H1 (cell line): ENCODE measurements around the gene NUP188. TPM values are rescaled to one million over a fixed set of nuclear protein-coding genes. Genes with fewer than 3 reads are reported as not detected.

Experiments used
- PHF8 ChIP-seq: fragments of 200-600 bp; sonication (generic); conservative IDR thresholded peaks from 2 replicates; pipeline ENCODE4 v1.7.1; 2012; ENCODE audit warnings: low read depth, mild to moderate bottlenecking, inconsistent platforms, low read length, moderate library complexity
- SP4 ChIP-seq: IDR thresholded peaks from 2 replicates; pipeline ENCODE4 v1.6.1; 2012; ENCODE audit warnings: low read length, inconsistent platforms
- polyA plus RNA-seq, 7 experiments: library from polyadenylated mRNA; depleted of rRNA in 3 of 7; stranded (reverse) in 5 of 7; unstranded in 2 of 7; fragments of >200 nt in 5 of 7; fragments of 200-250 nt in 2 of 7; gene quantifications; 1 replicate in 5 of 7; 2 replicates in 1 of 7; 4 replicates in 1 of 7; pipeline versions ENCODE4 v1.2.1 to v1.2.3, GENCODE V29; 2011 to 2013; ENCODE audit warnings: missing spikeins in 2 of 7, mixed read lengths in 2 of 7
- total RNA-seq: library from RNA; stranded (reverse); fragmentation: NEBNext Ultra II Directional; extraction: Animal tissue kit (Norgen Biotek cat#: 25700); gene quantifications from 2 replicates; pipeline ENCODE4 v1.2.1, GENCODE V29; 2021
- TF ChIP-seq, protein P1 (sequence below): IDR thresholded peaks from 2 replicates; pipeline ENCODE4 v1.6.1; 2011; ENCODE audit warnings: low read depth, mild to moderate bottlenecking, low read length; ENCODE audit not compliant: insufficient read depth
- TF ChIP-seq, protein P2 (sequence below): IDR thresholded peaks from 2 replicates; pipeline ENCODE4 v1.6.1; 2012; ENCODE audit warnings: inconsistent platforms
- TF ChIP-seq, protein P3 (sequence below): IDR thresholded peaks from 2 replicates; pipeline ENCODE4 v1.6.1; 2012; ENCODE audit warnings: inconsistent platforms

Gene NUP188
- total and polyA plus RNA-seq, 2 of the 8 experiments (the other 6 are each of a cell fraction or from before 2014, with no cell fraction given) = 90.1 to 111 TPM

DNA sequence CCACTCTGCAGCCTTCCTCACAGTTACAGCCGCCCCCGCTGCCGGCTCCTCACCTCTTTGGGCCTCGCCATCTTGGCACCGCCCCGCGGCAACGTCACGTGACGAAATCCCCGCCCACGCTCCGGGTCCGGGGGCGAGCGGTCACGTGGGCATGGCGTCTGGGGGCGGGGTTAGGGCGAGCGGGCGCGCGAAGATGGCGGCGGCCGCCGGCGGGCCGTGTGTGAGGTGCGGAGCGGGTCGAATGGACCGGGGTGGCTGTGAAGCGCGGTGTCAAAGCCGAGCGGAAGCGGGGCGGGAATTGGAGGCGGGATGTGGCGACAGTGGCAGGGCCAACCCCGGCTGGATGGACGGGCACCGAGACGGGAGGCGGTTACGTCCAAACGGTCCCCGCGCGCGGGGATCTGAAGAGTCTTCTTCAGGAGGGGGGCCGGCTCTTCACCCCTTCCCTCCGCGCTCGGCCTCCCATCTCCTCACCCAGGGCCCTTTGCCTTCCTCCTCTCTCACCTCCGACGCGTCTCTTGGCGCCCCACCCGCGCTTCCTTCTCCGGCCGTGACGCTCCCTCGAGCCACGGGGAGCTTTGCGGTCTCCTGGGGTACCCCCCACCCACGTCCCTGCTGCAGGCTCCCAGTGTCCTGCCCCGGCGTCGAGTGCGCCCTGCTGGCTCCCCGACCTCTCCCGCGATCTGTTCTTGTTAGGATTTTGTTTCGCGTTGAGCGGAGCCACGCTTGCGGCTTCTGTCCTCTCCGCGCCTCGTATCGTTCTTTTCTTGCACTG lies at the start of gene NUP188, which contains the start of gene DOLK (continued):
- peak; percentile 88 for TF ChIP-seq SP4
- TF ChIP-seq, protein P1, sequence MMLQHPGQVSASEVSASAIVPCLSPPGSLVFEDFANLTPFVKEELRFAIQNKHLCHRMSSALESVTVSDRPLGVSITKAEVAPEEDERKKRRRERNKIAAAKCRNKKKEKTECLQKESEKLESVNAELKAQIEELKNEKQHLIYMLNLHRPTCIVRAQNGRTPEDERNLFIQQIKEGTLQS = peak; percentile 97
- TF ChIP-seq, protein P2, sequence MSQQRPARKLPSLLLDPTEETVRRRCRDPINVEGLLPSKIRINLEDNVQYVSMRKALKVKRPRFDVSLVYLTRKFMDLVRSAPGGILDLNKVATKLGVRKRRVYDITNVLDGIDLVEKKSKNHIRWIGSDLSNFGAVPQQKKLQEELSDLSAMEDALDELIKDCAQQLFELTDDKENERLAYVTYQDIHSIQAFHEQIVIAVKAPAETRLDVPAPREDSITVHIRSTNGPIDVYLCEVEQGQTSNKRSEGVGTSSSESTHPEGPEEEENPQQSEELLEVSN = peak; percentile 7
- TF ChIP-seq, protein P3, sequence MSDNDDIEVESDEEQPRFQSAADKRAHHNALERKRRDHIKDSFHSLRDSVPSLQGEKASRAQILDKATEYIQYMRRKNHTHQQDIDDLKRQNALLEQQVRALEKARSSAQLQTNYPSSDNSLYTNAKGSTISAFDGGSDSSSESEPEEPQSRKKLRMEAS = peak; percentile 84
- TF ChIP-seq PHF8 = peak; percentile 95
